ENCODE results near the gene PTPRZ1. TPM values are rescaled to one million over a fixed set of nuclear protein-coding genes. Genes with fewer than 3 reads are reported as not detected.

Gene PTPRZ1
- total and polyA plus RNA-seq, 2 of the 4 experiments (the other 2 are of a cell fraction), result not detected

GRCh38 chr7:121913947-121914675 is 41.1 kb downstream of the PTPRZ1 start:
- Histone ChIP-seq H3K4me2 (ENCODE audit: low read depth, low read length) (no peak overlapping the region), H3K4me1 (ENCODE audit: control insufficient read depth, insufficient read depth, low read length) (no peaks in the 10 kb centered on the region), H3K79me1 (ENCODE audit: low read depth in 1 of 2, low read length in 2 of 2) (no peaks in the 10 kb centered on the region), H2BK5ac (ENCODE audit: low read depth, low read length, poor library complexity, severe bottlenecking) (no peak overlapping the region), H3K9me3 (ENCODE audit: control insufficient read depth, insufficient read depth, low read length) (no peaks in the 10 kb centered on the region), H2AFZ (replicated peaks; ENCODE audit: low read length, poor library complexity) (no peak overlapping the region), H3K56ac (ENCODE audit: extremely low read depth, insufficient read depth, low read length) (no peak overlapping the region), H2AK9ac (replicated peaks; ENCODE audit: low read depth, low read length, poor library complexity) (no peak overlapping the region), H3K18ac (ENCODE audit: low read depth, low read length) (no peak overlapping the region), H3K27me3 (ENCODE audit: control insufficient read depth, insufficient read depth, low read length) (no peaks in the 10 kb centered on the region), H4K20me1 (ENCODE audit: insufficient read depth, low read length) (no peaks in the 10 kb centered on the region), H3K4ac (ENCODE audit: low read depth, low read length) (no peak overlapping the region), H3K4me3 (ENCODE audit: insufficient read depth, low read depth, low read length) (no peak overlapping the region), H3K23ac (ENCODE audit: low read depth, low read length) (no peak overlapping the region), H3K14ac (replicated peaks; ENCODE audit: low read depth, low read length) (no peak overlapping the region), H4K5ac (ENCODE audit: low read depth, low read length) (no peak overlapping the region), H3K9me1 (ENCODE audit: insufficient read depth, low read length) (no peaks in the 10 kb centered on the region), H2AK5ac (ENCODE audit: low read depth, low read length) (no peak overlapping the region), H3K9ac (ENCODE audit: low read depth, low read length) (no peak overlapping the region), H2BK15ac (ENCODE audit: low read depth, low read length) (no peak overlapping the region), H2BK120ac (ENCODE audit: low read depth, low read length) (no peak overlapping the region), H3K36me3 (ENCODE audit: control insufficient read depth, insufficient read depth, low read length) (no peaks in the 10 kb centered on the region), H4K91ac (ENCODE audit: insufficient read depth, low read depth, low read length) (no peak overlapping the region), H2BK20ac (ENCODE audit: low read depth, low read length) (no peak overlapping the region), H4K8ac (ENCODE audit: low read depth in 2 of 2, low read length in 2 of 2) (no peak overlapping the region), H3K27ac (ENCODE audit: insufficient read depth, low read length) (no peak overlapping the region)
- ChIA-PET POLR2A (ENCODE audit: unreplicated experiment) (no interaction called here), CTCF (interaction anchor here (0.9 kb wide), 1 partner anchor 37 kb away, joined by 3 read pairs; no protein-coding TSS in a partner anchor)
- WGBS, 2 experiments (ENCODE audit: extremely low coverage in 2 of 2, insufficient read length in 1 of 2), result no CpG with 5 or more reads among the region's 8 CpGs
- DNase-seq, result no peak
- no peak for ATAC-seq (ENCODE audit: low read depth)
- no TSS peak for BruUV-seq (replicated peaks)
- dilution Hi-C loops (cut with HindIII; ENCODE audit: low sequenced_read_pairs, unreplicated experiment), result no loop called here
- intact Hi-C loops (cut with micrococcal nuclease), result no loop called here
- TF ChIP-seq SMC3 (IDR thresholded peaks at IDR 0.05; ENCODE audit: low read depth, low read length) (no peak), CHD1 (IDR thresholded peaks at IDR 0.05; ENCODE audit: low read depth, low read length) (no peak), MAFK (IDR thresholded peaks at IDR 0.05; ENCODE audit: low read depth, low read length) (no peak), FOS (IDR thresholded peaks at IDR 0.05; ENCODE audit: low read depth, low read length) (no peak), BHLHE40 (IDR thresholded peaks at IDR 0.05; ENCODE audit: low read depth, low read length) (no peak), MAZ (IDR thresholded peaks at IDR 0.05; ENCODE audit: borderline replicate concordance, low read depth, low read length) (no peak), NFE2L2 (IDR thresholded peaks at IDR 0.05; ENCODE audit: low read depth, low read length) (no peak)
- TF ChIP-seq, protein P1, sequence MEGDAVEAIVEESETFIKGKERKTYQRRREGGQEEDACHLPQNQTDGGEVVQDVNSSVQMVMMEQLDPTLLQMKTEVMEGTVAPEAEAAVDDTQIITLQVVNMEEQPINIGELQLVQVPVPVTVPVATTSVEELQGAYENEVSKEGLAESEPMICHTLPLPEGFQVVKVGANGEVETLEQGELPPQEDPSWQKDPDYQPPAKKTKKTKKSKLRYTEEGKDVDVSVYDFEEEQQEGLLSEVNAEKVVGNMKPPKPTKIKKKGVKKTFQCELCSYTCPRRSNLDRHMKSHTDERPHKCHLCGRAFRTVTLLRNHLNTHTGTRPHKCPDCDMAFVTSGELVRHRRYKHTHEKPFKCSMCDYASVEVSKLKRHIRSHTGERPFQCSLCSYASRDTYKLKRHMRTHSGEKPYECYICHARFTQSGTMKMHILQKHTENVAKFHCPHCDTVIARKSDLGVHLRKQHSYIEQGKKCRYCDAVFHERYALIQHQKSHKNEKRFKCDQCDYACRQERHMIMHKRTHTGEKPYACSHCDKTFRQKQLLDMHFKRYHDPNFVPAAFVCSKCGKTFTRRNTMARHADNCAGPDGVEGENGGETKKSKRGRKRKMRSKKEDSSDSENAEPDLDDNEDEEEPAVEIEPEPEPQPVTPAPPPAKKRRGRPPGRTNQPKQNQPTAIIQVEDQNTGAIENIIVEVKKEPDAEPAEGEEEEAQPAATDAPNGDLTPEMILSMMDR (conservative IDR thresholded peaks at IDR 0.05; ENCODE audit: low read depth, low read length), result no peak
- in situ Hi-C loops (cut with MboI; ENCODE audit: low sequenced_read_pairs), result no loop called here
